Hepatocyte (in vitro differentiated cells): ENCODE measurements around the gene METRNL. TPM values are rescaled to one million over a fixed set of nuclear protein-coding genes. Genes with fewer than 3 reads are reported as not detected.
"Not testable (repeated sequence)": the region's sequence is repeated elsewhere in the genome, so short reads cannot be mapped to it uniquely, and the experiment has no call there.

Source experiments
- DNase-seq: peaks from one replicate; pipeline ENCODE4 v3.0.0-alpha.2; 2016; ENCODE audit warnings: low spot score
- H2AFZ ChIP-seq: fragments of 200-600 bp; sonication (generic); 2 replicates; pipeline ENCODE4 v1.6.0; 2016; ENCODE audit warnings: antibody characterized with exemption, mild to moderate bottlenecking
- H3K27ac ChIP-seq: fragments of 200-600 bp; sonication (generic); 2 replicates; pipeline ENCODE4 v1.5.1; 2016; ENCODE audit warnings: mild to moderate bottlenecking
- H3K27me3 ChIP-seq: fragments of 200-600 bp; sonication (generic); 2 replicates; pipeline ENCODE4 v1.6.1; 2016
- H3K36me3 ChIP-seq: fragments of 200-600 bp; sonication (generic); replicated peaks from 2 replicates; pipeline ENCODE4 v1.5.1; 2016; ENCODE audit warnings: low read depth; ENCODE audit not compliant: insufficient read depth
- H3K4me1 ChIP-seq: fragments of 200-600 bp; sonication (generic); 2 replicates; pipeline ENCODE4 v1.5.1; 2016; ENCODE audit warnings: mild to moderate bottlenecking, moderate library complexity; ENCODE audit not compliant: insufficient read depth
- H3K4me2 ChIP-seq: fragments of 200-600 bp; sonication (generic); 2 replicates; pipeline ENCODE4 v1.6.0; 2016
- H3K4me3 ChIP-seq: fragments of 200-600 bp; sonication (generic); 2 replicates; pipeline ENCODE4 v1.5.1; 2016; ENCODE audit warnings: mild to moderate bottlenecking
- H3K79me2 ChIP-seq: fragments of 200-600 bp; sonication (generic); 2 replicates; pipeline ENCODE4 v1.6.0; 2017; ENCODE audit warnings: mild to moderate bottlenecking
- H3K9me2 ChIP-seq: fragments of 200-600 bp; sonication (generic); replicated peaks from 2 replicates; pipeline ENCODE4 v1.6.0; 2017; ENCODE audit warnings: mild to moderate bottlenecking; ENCODE audit not compliant: insufficient read depth
- H3K9me3 ChIP-seq: fragments of 200-600 bp; sonication (generic); 2 replicates; pipeline ENCODE4 v1.5.1; 2016; ENCODE audit warnings: low read depth, mild to moderate bottlenecking
- H4K20me1 ChIP-seq: fragments of 200-600 bp; sonication (generic); 2 replicates; pipeline ENCODE4 v1.6.0; 2016; ENCODE audit warnings: mild to moderate bottlenecking; ENCODE audit not compliant: insufficient read depth, poor library complexity, severe bottlenecking
- CTCF ChIP-seq: fragments of 200-600 bp; sonication (generic); IDR thresholded peaks from 2 replicates; pipeline ENCODE4 v1.5.1; 2016; ENCODE audit warnings: antibody characterized with exemption, mild to moderate bottlenecking; ENCODE audit not compliant: poor library complexity
- EZH2 ChIP-seq: fragments of 200-600 bp; sonication (generic); IDR thresholded peaks from 2 replicates; pipeline ENCODE4 v1.6.1; 2016; ENCODE audit warnings: antibody characterized with exemption, mild to moderate bottlenecking, borderline replicate concordance
- EZH2phosphoT487 ChIP-seq: fragments of 200-600 bp; sonication (generic); IDR thresholded peaks from one replicate; pipeline ENCODE4 v1.6.1; 2018; ENCODE audit warnings: antibody characterized with exemption, mild to moderate bottlenecking, low read depth, moderate library complexity; ENCODE audit not compliant: unreplicated experiment, severe bottlenecking
- WGBS: methylation state at CpG from one replicate; pipeline ENCODE4 v1.1.6; 2016; ENCODE audit warnings: low lambda C conversion rate; ENCODE audit errors: missing lambda C conversion rate; 5-methylcytosine and 5-hydroxymethylcytosine counted together
- polyA plus RNA-seq: library from polyadenylated mRNA; unstranded; fragments of >200 nt; fragmentation: Nextera tagmentation; extraction: Ambion mirVana; gene quantifications from 2 replicates; pipeline ENCODE4 v1.2.1, GENCODE V29; 2016
- total RNA-seq: library from RNA; depleted of rRNA; stranded (reverse); fragments of >200 nt; gene quantifications from 2 replicates; pipeline ENCODE4 v1.2.3, GENCODE V29; 2014

The METRNL gene
- total and polyA plus RNA-seq, 2 experiments from 2014 or later, result 97.2 to 164 TPM

GRCh38 chr17:83047182-83047478 is 32.3 kb upstream of the METRNL start:
- no peaks in the 10 kb centered on the region for H3K79me2 ChIP-seq
- H3K4me2 ChIP-seq, result no peak overlapping the region
- TF ChIP-seq EZH2 (no peak), CTCF (no peak), EZH2phosphoT487 (no peak)
- 97% methylated on average over 2 of the region's 2 CpGs for WGBS
- no peak for DNase-seq
- H3K4me1 ChIP-seq, result peaks cover 1% of the 10 kb centered on the region
- H3K36me3 ChIP-seq, result no peaks in the 10 kb centered on the region
- H3K9me2 ChIP-seq, result no peaks in the 10 kb centered on the region
- no peaks in the 10 kb centered on the region for H3K9me3 ChIP-seq
- no peak overlapping the region for H3K4me3 ChIP-seq
- H3K27me3 ChIP-seq, result no peaks in the 10 kb centered on the region
- H3K27ac ChIP-seq, result no peak overlapping the region
- no peaks in the 10 kb centered on the region for H4K20me1 ChIP-seq
- no peak overlapping the region for H2AFZ ChIP-seq

- peak overlapping the region; percentile 52 for H3K27ac ChIP-seq
- H3K4me2 ChIP-seq, H3K9me3 ChIP-seq, DNase-seq, H3K9me2 ChIP-seq, H3K4me1 ChIP-seq, H3K79me2 ChIP-seq, H4K20me1 ChIP-seq, H3K4me3 ChIP-seq, H2AFZ ChIP-seq, H3K27me3 ChIP-seq, H3K36me3 ChIP-seq: not testable (repeated sequence)
- WGBS, result 95% methylated on average over 12 of the region's 12 CpGs
Observed at GRCh38 chr17:83047818-83048475, 31.5 kb upstream of the METRNL start.

GRCh38 chr17:83050651-83051395 is 28.6 kb upstream of the METRNL start:
- Histone ChIP-seq H3K4me3 (peak overlapping the region; percentile 74), H3K9me3 (no peaks in the 10 kb centered on the region), H3K4me2 (peak overlapping the region; percentile 88), H3K4me1 (peaks cover 9% of the 10 kb centered on the region), H4K20me1 (no peaks in the 10 kb centered on the region), H3K79me2 (no peaks in the 10 kb centered on the region), H3K27me3 (no peaks in the 10 kb centered on the region), H2AFZ (peak overlapping the region; percentile 74), H3K36me3 (no peaks in the 10 kb centered on the region), H3K9me2 (no peaks in the 10 kb centered on the region), H3K27ac (peak overlapping the region; percentile 86)
- TF ChIP-seq CTCF (no peak), EZH2 (no peak), EZH2phosphoT487 (no peak)
- peak; percentile 67 for DNase-seq
- 55% methylated on average over 29 of the region's 55 CpGs for WGBS

- Histone ChIP-seq H3K9me3 (no peaks in the 10 kb centered on the region), H4K20me1 (no peaks in the 10 kb centered on the region), H3K79me2 (no peaks in the 10 kb centered on the region), H3K36me3 (no peaks in the 10 kb centered on the region), H3K4me3 (peak overlapping the region; percentile 74), H3K9me2 (no peaks in the 10 kb centered on the region), H3K27ac (peak overlapping the region; percentile 86), H2AFZ (peak overlapping the region; percentile 74), H3K4me1 (peaks cover 9% of the 10 kb centered on the region), H3K4me2 (peak overlapping the region; percentile 88), H3K27me3 (no peaks in the 10 kb centered on the region)
- TF ChIP-seq CTCF (no peak), EZH2 (no peak), EZH2phosphoT487 (no peak)
- WGBS, result under 1% methylated on average over 57 of the region's 95 CpGs
- peak; percentile 100 for DNase-seq
Observed at GRCh38 chr17:83051396-83052240, 27.8 kb upstream of the METRNL start.
